GM12878 (cell line): ENCODE measurements around the gene MYCBP. TPM values are rescaled to one million over a fixed set of nuclear protein-coding genes. Genes with fewer than 3 reads are reported as not detected.

Experiments
- ATF7 ChIP-seq: fragments of 450-650 bp; IDR thresholded peaks from 2 replicates; pipeline ENCODE4 v1.6.1; 2016; ENCODE audit warnings: low read depth, mild to moderate bottlenecking
- EED ChIP-seq: sonication (generic); IDR thresholded peaks from 2 replicates; pipeline ENCODE4 v1.6.1; 2016; ENCODE audit warnings: antibody characterized with exemption, low read depth
- EGR1 ChIP-seq, 2 experiments: IDR thresholded peaks; 1 replicate in 1 of 2; 2 replicates in 1 of 2; pipeline ENCODE4 v1.6.1; 2011 to 2012; ENCODE audit warnings: low read depth in 2 of 2, low read length in 2 of 2, borderline replicate concordance in 1 of 2, mild to moderate bottlenecking in 1 of 2, moderate library complexity in 1 of 2
- ESRRA ChIP-seq: IDR thresholded peaks from 2 replicates; pipeline ENCODE4 v1.6.1; 2012; ENCODE audit warnings: mild to moderate bottlenecking, low read length, improper control_type of control experiment
- EZH2 ChIP-seq: IDR thresholded peaks from 2 replicates; pipeline ENCODE4 v1.6.1; 2012; ENCODE audit warnings: low read depth, mild to moderate bottlenecking, control low read depth, inconsistent platforms, low read length, borderline replicate concordance; ENCODE audit not compliant: control insufficient read depth
- FOS ChIP-seq: IDR thresholded peaks from 3 replicates; pipeline ENCODE4 v1.6.1; 2011; ENCODE audit warnings: borderline replicate concordance; ENCODE audit not compliant: insufficient read length; ENCODE audit errors: extremely low read depth
- KDM1A ChIP-seq: fragments of 200-600 bp; sonication (generic); IDR thresholded peaks from 2 replicates; pipeline ENCODE4 v1.6.1; 2016; ENCODE audit warnings: borderline replicate concordance
- LARP7 ChIP-seq: fragments of 450-650 bp; IDR thresholded peaks from 2 replicates; pipeline ENCODE4 v1.6.1; 2017; ENCODE audit warnings: mild to moderate bottlenecking
- MTA2 ChIP-seq: fragments of 450-650 bp; IDR thresholded peaks from 2 replicates; pipeline ENCODE4 v1.6.1; 2016; ENCODE audit warnings: low read depth, mild to moderate bottlenecking, moderate library complexity
- NR2F1 ChIP-seq: fragments of 450-650 bp; conservative IDR thresholded peaks from 2 replicates; pipeline ENCODE4 v1.6.1; 2017; ENCODE audit warnings: mild to moderate bottlenecking
- NRF1 ChIP-seq: conservative IDR thresholded peaks from 2 replicates; pipeline ENCODE4 v1.6.1; 2011; ENCODE audit warnings: mild to moderate bottlenecking, low read depth, low read length, improper control_type of control experiment
- PML ChIP-seq: IDR thresholded peaks from 2 replicates; pipeline ENCODE4 v1.6.1; 2012; ENCODE audit warnings: low read length, inconsistent platforms
- POLR2A ChIP-seq: IDR thresholded peaks from 2 replicates; pipeline ENCODE4 v1.6.1; 2011; ENCODE audit warnings: low read depth, mild to moderate bottlenecking, low read length
- POU2F2 ChIP-seq: IDR thresholded peaks from 3 replicates; pipeline ENCODE4 v1.6.1; 2011; ENCODE audit warnings: low read depth, mild to moderate bottlenecking, low read length, borderline replicate concordance
- RAD21 ChIP-seq: IDR thresholded peaks from 2 replicates; pipeline ENCODE4 v1.6.1; 2011; ENCODE audit warnings: mild to moderate bottlenecking, low read depth, low read length, moderate library complexity; ENCODE audit not compliant: insufficient read depth
- RAD51 ChIP-seq: fragments of 450-650 bp; IDR thresholded peaks from 2 replicates; pipeline ENCODE4 v1.6.1; 2016; ENCODE audit warnings: moderate library complexity, mild to moderate bottlenecking, inconsistent platforms
- SMAD1 ChIP-seq: fragments of 450-650 bp; IDR thresholded peaks from 2 replicates; pipeline ENCODE4 v1.6.1; 2018; ENCODE audit warnings: mild to moderate bottlenecking, low read depth; ENCODE audit not compliant: partially characterized antibody
- SP1 ChIP-seq: IDR thresholded peaks from one replicate; pipeline ENCODE4 v1.6.1; 2011; ENCODE audit warnings: low read depth, low read length
- SRF ChIP-seq, 2 experiments: IDR thresholded peaks; 2 replicates each; pipeline ENCODE4 v1.6.1; 2011; ENCODE audit warnings: low read depth in 2 of 2, low read length in 2 of 2, mild to moderate bottlenecking in 1 of 2, moderate library complexity in 1 of 2
- STAT3 ChIP-seq: IDR thresholded peaks from 2 replicates; pipeline ENCODE4 v1.6.1; 2011; ENCODE audit warnings: low read depth, low read length, improper control_type of control experiment
- ZNF24 ChIP-seq: fragments of 450-650 bp; IDR thresholded peaks from 2 replicates; pipeline ENCODE4 v1.6.1; 2017; ENCODE audit warnings: antibody characterized with exemption, mild to moderate bottlenecking
- ZNF622 ChIP-seq: fragments of 450-650 bp; IDR thresholded peaks from 2 replicates; pipeline ENCODE4 v1.6.1; 2017; ENCODE audit warnings: mild to moderate bottlenecking, inconsistent platforms
- ZSCAN29 ChIP-seq: fragments of 450-650 bp; IDR thresholded peaks from 2 replicates; pipeline ENCODE4 v1.6.1; 2017; ENCODE audit warnings: mild to moderate bottlenecking, moderate library complexity
- polyA plus RNA-seq, 11 experiments: library from polyadenylated mRNA; depleted of rRNA in 4 of 11; unstranded in 6 of 11; stranded (reverse) in 5 of 11; fragments of >200 nt; fragmentation: Nextera tagmentation in 4 of 11; fragmentation: Illumina TruSeq in 1 of 11; extraction: Ambion mirVana in 4 of 11; extraction: Trizol in 1 of 11; gene quantifications; 1 replicate in 1 of 11; 2 replicates in 10 of 11; pipeline versions ENCODE4 v1.2.1 to v1.2.3, GENCODE V29; 2011 to 2016; ENCODE audit warnings: inconsistent platforms in 2 of 11, missing spikeins in 2 of 11, low read depth in 1 of 11
- total RNA-seq, 4 experiments: library from RNA; depleted of rRNA in 3 of 4; stranded (reverse); fragments of >200 nt in 3 of 4; fragmentation: Illumina TruSeq in 1 of 4; extraction: Trizol in 1 of 4; gene quantifications; 2 replicates each; pipeline versions ENCODE4 v1.2.1 to v1.2.3, GENCODE V29; 2013 to 2021
- TF ChIP-seq, protein P1 (sequence below): fragments of 450-650 bp; IDR thresholded peaks from 2 replicates; pipeline ENCODE4 v1.6.1; 2017; ENCODE audit warnings: antibody characterized with exemption, mild to moderate bottlenecking, moderate library complexity
- TF ChIP-seq, protein P2 (sequence below): fragments of 450-650 bp; IDR thresholded peaks from 2 replicates; pipeline ENCODE4 v1.6.1; 2017; ENCODE audit warnings: borderline replicate concordance
- TF ChIP-seq, protein P3 (sequence below): fragments of 450-650 bp; IDR thresholded peaks from 2 replicates; pipeline ENCODE4 v1.6.1; 2018; ENCODE audit warnings: borderline replicate concordance, mild to moderate bottlenecking; ENCODE audit not compliant: partially characterized antibody

MYCBP gene
- total and polyA plus RNA-seq, 10 of the 15 experiments (the other 5 are each of a cell fraction or from before 2014, with no cell fraction given): 26.1 to 210 (median 43.1) TPM

DNA sequence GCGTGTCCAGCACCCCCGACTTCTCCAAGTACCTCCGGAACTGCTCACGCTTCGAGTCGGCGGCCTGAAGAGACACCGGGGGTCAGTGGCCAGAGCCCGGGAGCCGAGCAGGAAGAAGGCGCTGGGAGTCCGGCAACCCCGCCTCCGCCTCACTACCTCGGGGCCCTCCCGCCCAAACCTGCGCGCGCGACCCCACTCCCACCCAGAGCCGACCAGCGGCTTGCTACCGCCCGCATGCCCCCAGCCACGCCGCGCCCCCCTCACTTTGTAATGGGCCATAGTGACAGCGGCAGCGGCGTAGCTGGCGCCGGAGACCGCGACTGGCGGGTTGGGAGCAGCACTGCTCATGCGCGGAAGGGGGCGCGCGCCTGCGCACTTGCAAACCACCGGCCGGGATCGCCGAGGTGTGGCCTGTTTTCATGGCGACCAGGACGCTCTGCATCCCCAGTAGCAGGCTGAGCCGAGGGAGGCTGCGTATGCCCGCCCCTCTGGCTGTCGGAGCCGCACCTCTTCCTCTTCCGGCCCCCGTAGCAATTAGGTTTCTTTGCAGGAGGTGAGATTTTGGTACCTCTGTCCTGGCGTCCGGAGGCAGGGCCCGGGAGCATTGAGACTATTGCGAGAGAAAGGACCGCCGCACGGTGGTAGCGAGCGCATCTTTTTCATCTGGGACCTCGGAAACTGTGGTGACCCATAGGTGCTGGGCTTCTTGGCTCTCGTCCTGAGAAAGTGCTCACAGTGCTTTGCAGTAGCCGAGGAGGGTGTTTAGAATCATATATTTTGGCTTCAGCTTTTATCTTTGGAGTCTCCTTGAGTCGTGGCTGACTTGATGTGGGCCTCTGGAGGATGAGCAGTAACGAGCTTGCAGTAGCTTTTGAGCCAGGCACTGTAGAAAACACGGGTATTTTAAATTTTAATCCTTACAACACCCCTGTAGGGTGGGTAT lies at the start of gene MYCBP (continued):
- TF ChIP-seq, protein P1, sequence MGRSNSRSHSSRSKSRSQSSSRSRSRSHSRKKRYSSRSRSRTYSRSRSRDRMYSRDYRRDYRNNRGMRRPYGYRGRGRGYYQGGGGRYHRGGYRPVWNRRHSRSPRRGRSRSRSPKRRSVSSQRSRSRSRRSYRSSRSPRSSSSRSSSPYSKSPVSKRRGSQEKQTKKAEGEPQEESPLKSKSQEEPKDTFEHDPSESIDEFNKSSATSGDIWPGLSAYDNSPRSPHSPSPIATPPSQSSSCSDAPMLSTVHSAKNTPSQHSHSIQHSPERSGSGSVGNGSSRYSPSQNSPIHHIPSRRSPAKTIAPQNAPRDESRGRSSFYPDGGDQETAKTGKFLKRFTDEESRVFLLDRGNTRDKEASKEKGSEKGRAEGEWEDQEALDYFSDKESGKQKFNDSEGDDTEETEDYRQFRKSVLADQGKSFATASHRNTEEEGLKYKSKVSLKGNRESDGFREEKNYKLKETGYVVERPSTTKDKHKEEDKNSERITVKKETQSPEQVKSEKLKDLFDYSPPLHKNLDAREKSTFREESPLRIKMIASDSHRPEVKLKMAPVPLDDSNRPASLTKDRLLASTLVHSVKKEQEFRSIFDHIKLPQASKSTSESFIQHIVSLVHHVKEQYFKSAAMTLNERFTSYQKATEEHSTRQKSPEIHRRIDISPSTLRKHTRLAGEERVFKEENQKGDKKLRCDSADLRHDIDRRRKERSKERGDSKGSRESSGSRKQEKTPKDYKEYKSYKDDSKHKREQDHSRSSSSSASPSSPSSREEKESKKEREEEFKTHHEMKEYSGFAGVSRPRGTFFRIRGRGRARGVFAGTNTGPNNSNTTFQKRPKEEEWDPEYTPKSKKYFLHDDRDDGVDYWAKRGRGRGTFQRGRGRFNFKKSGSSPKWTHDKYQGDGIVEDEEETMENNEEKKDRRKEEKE: no peak
- TF ChIP-seq ESRRA (no peak), SRF (IDR thresholded peaks at IDR 0.05; ENCODE audit: low read depth in 2 of 2, low read length in 2 of 2) (no peak), RAD21 (no peak), ATF7 (no peak), KDM1A (no peak), ZNF622 (no peak), EGR1 (IDR thresholded peaks at IDR 0.05; ENCODE audit: borderline replicate concordance in 1 of 2, low read depth in 2 of 2, low read length in 2 of 2) (peak in 1 of 2 experiments; percentile 33; a peak in 1 of 3 replicates), SMAD1 (peak; percentile 27), EED (no peak), ZSCAN29 (no peak), MTA2 (no peak), ZNF24 (no peak), LARP7 (no peak), RAD51 (no peak), PML (peak; percentile 70; the same call in 1 of the 2 replicates), SP1 (peak; percentile 23), EZH2 (no peak), NRF1 (peak; percentile 90), NR2F1 (no peak), POLR2A (peak; percentile 77), FOS (no peak), STAT3 (no peak), POU2F2 (peak; percentile 27; the same call in 1 of the 3 replicates)
- TF ChIP-seq, protein P2, sequence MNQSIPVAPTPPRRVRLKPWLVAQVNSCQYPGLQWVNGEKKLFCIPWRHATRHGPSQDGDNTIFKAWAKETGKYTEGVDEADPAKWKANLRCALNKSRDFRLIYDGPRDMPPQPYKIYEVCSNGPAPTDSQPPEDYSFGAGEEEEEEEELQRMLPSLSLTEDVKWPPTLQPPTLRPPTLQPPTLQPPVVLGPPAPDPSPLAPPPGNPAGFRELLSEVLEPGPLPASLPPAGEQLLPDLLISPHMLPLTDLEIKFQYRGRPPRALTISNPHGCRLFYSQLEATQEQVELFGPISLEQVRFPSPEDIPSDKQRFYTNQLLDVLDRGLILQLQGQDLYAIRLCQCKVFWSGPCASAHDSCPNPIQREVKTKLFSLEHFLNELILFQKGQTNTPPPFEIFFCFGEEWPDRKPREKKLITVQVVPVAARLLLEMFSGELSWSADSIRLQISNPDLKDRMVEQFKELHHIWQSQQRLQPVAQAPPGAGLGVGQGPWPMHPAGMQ: no peak
- TF ChIP-seq, protein P3, sequence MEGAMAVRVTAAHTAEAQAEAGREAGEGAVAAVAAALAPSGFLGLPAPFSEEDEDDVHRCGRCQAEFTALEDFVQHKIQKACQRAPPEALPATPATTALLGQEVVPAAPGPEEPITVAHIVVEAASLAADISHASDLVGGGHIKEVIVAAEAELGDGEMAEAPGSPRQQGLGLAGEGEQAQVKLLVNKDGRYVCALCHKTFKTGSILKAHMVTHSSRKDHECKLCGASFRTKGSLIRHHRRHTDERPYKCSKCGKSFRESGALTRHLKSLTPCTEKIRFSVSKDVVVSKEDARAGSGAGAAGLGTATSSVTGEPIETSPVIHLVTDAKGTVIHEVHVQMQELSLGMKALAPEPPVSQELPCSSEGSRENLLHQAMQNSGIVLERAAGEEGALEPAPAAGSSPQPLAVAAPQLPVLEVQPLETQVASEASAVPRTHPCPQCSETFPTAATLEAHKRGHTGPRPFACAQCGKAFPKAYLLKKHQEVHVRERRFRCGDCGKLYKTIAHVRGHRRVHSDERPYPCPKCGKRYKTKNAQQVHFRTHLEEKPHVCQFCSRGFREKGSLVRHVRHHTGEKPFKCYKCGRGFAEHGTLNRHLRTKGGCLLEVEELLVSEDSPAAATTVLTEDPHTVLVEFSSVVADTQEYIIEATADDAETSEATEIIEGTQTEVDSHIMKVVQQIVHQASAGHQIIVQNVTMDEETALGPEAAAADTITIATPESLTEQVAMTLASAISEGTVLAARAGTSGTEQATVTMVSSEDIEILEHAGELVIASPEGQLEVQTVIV: no peak
